ENCODE data around the gene CBLN3. TPM values are rescaled to one million over a fixed set of nuclear protein-coding genes. Genes with fewer than 3 reads are reported as not detected.

The CBLN3 gene
- polyA plus RNA-seq, 3 donors = 0.07 to 1.1 TPM; not detected in 1

DNA sequence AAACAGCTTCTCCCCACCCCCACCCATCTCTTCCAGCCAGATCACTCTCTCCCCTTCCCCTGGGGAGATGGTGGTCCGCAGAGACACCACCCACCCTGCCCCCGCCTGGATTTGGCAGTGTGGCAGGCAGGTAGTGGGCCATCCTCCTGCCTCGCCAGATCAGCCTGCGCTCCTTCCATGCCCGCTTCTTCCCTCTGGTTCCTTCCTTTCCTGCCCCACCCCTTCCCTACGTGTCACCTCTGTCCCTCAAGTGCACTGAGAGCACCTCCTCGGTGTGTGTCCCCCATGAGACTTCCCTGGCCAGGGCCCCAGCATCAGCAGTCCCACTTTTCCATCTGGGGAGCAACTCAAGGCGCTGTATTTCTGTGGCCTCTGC is 30.0 kb downstream of the CBLN3 start:
- H3K79me2 ChIP-seq (ENCODE audit: insufficient read depth, low read length) = no peaks in the 10 kb centered on the region
- no peak overlapping the region for H3K27ac ChIP-seq (ENCODE audit: low read depth in 1 of 2, low read length in 2 of 2)
- peaks cover 0 to 4% of the 10 kb centered on the region in 2 donors for H3K36me3 Mint-ChIP-seq
- no peaks in the 10 kb centered on the region for H4K20me1 ChIP-seq (ENCODE audit: insufficient read depth, low read length)
- TF ChIP-seq, protein P1, sequence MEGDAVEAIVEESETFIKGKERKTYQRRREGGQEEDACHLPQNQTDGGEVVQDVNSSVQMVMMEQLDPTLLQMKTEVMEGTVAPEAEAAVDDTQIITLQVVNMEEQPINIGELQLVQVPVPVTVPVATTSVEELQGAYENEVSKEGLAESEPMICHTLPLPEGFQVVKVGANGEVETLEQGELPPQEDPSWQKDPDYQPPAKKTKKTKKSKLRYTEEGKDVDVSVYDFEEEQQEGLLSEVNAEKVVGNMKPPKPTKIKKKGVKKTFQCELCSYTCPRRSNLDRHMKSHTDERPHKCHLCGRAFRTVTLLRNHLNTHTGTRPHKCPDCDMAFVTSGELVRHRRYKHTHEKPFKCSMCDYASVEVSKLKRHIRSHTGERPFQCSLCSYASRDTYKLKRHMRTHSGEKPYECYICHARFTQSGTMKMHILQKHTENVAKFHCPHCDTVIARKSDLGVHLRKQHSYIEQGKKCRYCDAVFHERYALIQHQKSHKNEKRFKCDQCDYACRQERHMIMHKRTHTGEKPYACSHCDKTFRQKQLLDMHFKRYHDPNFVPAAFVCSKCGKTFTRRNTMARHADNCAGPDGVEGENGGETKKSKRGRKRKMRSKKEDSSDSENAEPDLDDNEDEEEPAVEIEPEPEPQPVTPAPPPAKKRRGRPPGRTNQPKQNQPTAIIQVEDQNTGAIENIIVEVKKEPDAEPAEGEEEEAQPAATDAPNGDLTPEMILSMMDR (IDR thresholded peaks at IDR 0.05) = no peak
- H3K4me1 ChIP-seq (ENCODE audit: control insufficient read depth in 1 of 2, insufficient read depth in 2 of 2, low read length in 2 of 2) = peaks cover 35 to 43% of the 10 kb centered on the region in 2 donors
- DNase-seq = no peak
- peaks cover 0 to 7% of the 10 kb centered on the region in 2 donors for H3K27me3 ChIP-seq (ENCODE audit: control insufficient read depth in 2 of 2, insufficient read depth in 2 of 2, low read length in 2 of 2)
- H3K4me3 ChIP-seq (replicated peaks in 1 of 3; ENCODE audit: low read depth in 2 of 3, low read length in 3 of 3) = peak overlapping the region; percentile 39 to 77 (median 48)
- no peaks in the 10 kb centered on the region for H3K9me3 ChIP-seq (replicated peaks in 1 of 2; ENCODE audit: control insufficient read depth in 1 of 2, insufficient read depth in 1 of 2, low read length in 2 of 2)
- peak overlapping the region; percentile 79 for H2AFZ ChIP-seq (ENCODE audit: insufficient read depth, low read depth, low read length, poor library complexity, severe bottlenecking)
- intact Hi-C loops (cut with micrococcal nuclease) = no loop called here
- no peaks in the 10 kb centered on the region for H3K36me3 ChIP-seq (replicated peaks in 1 of 2; ENCODE audit: control insufficient read depth in 1 of 2, insufficient read depth in 2 of 2, low read length in 2 of 2)
- peaks cover 37% of the 10 kb centered on the region for H3K4me1 Mint-ChIP-seq
- peak overlapping the region; percentile 84 for H3K4me2 ChIP-seq (replicated peaks; ENCODE audit: extremely low read depth, low read length, poor library complexity, severe bottlenecking)
- H3K4me3 Mint-ChIP-seq = peak overlapping the region; percentile 74 to 86
- peaks cover 0 to 2% (median 0%) of the 10 kb centered on the region in 7 donors for H3K9me3 Mint-ChIP-seq
- peak overlapping the region; percentile 64 for H3K9ac ChIP-seq (ENCODE audit: insufficient read depth, low read length, poor library complexity, severe bottlenecking)
- H3K27me3 Mint-ChIP-seq (ENCODE audit: low read depth in 3 of 3) = peaks cover 5 to 14% (median 11%) of the 10 kb centered on the region in 3 donors
- peak overlapping the region in 1 of 7 donors; percentile 60 for H3K27ac Mint-ChIP-seq
- WGBS (ENCODE audit: insufficient coverage) = 0% methylated on average over 7 of the region's 8 CpGs

DNA sequence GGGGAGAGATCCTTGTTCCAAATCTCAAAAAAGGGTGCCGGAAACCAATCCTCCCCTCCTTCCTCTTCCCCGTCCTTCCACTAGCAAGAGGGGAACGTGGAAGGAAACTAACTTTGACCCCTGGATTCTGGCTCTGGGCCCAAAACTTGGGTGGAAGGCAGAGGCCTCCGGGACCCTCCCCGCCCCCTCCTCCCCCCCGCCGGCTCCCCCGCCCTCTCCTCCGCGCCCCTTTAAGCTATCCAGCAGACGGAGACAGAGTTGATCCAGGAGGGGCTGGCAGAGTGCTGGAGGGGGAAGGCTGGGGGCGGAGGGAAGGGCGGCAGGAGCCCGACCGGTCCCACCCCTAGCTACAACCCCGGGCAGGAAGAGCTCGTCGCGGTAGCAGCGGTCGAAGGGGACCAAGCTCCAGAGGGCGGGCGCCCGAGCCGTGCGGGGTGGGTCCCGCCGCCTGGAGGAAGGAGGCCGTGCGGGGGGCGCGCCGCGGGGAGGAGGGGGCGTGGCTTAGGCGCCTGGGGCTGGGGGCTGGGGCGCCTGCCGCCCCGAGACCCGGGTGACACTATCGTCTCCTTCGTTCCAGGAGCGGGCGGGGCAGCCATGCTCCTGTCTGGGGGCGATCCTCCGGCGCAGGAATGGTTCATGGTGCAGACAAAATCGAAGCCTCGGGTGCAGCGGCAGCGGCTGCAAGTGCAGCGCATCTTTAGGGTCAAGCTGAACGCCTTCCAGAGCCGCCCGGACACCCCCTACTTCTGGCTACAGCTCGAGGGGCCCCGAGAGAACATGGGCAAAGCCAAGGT is 30.6 kb downstream of the CBLN3 start, which contains the start of gene NYNRIN:
NYNRIN (plus strand) TSS at position 351 of the 794 bp plus-strand sequence; CDS start at position 595, 244 bp downstream.
- Histone ChIP-seq H3K9me3 (replicated peaks in 1 of 2; ENCODE audit: control insufficient read depth in 1 of 2, insufficient read depth in 1 of 2, low read length in 2 of 2) (no peaks in the 10 kb centered on the region), H3K4me2 (replicated peaks; ENCODE audit: extremely low read depth, low read length, poor library complexity, severe bottlenecking) (peak within 1 kb of the TSS; percentile 84), H3K4me1 (ENCODE audit: control insufficient read depth in 1 of 2, insufficient read depth in 2 of 2, low read length in 2 of 2) (peaks cover 35 to 43% of the 10 kb centered on the region in 2 donors), H3K4me3 (replicated peaks in 1 of 3; ENCODE audit: low read depth in 2 of 3, low read length in 3 of 3) (peak within 1 kb of the TSS; percentile 39 to 77 (median 48)), H3K9ac (ENCODE audit: insufficient read depth, low read length, poor library complexity, severe bottlenecking) (peak within 1 kb of the TSS; percentile 64), H3K36me3 (replicated peaks in 1 of 2; ENCODE audit: control insufficient read depth in 1 of 2, insufficient read depth in 2 of 2, low read length in 2 of 2) (no peaks in the 10 kb centered on the region), H3K27me3 (ENCODE audit: control insufficient read depth in 2 of 2, insufficient read depth in 2 of 2, low read length in 2 of 2) (peaks cover 0 to 7% of the 10 kb centered on the region in 2 donors), H2AFZ (ENCODE audit: insufficient read depth, low read depth, low read length, poor library complexity, severe bottlenecking) (peak within 1 kb of the TSS; percentile 79), H4K20me1 (ENCODE audit: insufficient read depth, low read length) (no peaks in the 10 kb centered on the region), H3K27ac (ENCODE audit: low read depth in 1 of 2, low read length in 2 of 2) (no peak within 1 kb of the TSS), H3K79me2 (ENCODE audit: insufficient read depth, low read length) (no peaks in the 10 kb centered on the region)
- Mint-ChIP-seq H3K4me3 (peak within 1 kb of the TSS; percentile 74 to 86), H3K36me3 (peaks cover 0 to 4% of the 10 kb centered on the region in 2 donors), H3K4me1 (peaks cover 37% of the 10 kb centered on the region), H3K27ac (peak within 1 kb of the TSS in 2 of 7 donors; percentile 2 to 60), H3K9me3 (peaks cover 0 to 2% (median 0%) of the 10 kb centered on the region in 7 donors), H3K27me3 (ENCODE audit: low read depth in 3 of 3) (peaks cover 5 to 14% (median 11%) of the 10 kb centered on the region in 3 donors)
- DNase-seq = no peak
- intact Hi-C loops (cut with micrococcal nuclease) = no loop called here
- 0% methylated on average over 46 of the region's 57 CpGs for WGBS (ENCODE audit: insufficient coverage)
- TF ChIP-seq, protein P1 (IDR thresholded peaks at IDR 0.05) = no peak
